SK-N-DZ (cell line): Measurements from ENCODE around the gene TXNDC5.
"Not testable (repeated sequence)": the region's sequence is repeated elsewhere in the genome, so short reads cannot be mapped to it uniquely, and the experiment has no call there.

ENCODE experiments used
- DNase-seq: peaks from one replicate; pipeline ENCODE4 v3.0.0-alpha.2; 2015; ENCODE audit warnings: low spot score

The TXNDC5 gene

DNA sequence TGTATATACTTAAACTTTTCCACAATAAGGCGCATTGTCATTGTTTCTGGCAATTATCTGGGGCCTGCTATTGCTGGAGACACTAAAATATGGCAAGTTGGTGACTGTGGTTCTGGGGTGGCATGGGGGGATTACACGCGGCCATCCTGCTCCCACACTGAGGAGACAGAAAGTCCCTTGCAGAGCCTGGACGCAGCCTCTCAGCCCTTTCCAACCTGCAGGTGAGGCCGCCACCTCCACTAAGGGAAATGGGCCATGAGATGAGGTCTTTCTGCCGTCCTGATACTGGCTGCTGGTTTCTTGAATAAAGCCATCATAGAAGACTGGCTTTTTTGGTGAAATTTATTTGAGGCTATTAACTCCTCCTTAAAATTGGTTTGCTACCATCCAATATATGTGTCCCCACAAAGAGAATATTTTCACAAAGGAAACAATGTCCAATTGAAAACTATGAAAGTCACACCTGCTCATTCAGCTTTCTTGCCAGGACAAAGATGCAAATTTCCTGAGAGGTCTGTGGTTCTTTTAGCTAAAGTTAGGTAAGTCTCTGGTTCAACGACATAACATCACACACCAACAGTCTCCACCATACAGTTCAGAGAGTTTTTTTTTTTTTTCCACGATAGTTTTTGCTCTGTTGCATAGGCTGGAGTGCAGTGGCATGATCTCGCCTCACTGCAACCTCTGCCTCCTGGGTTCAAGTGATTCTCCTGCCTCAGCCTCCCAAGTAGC lies 13.0 kb downstream of the TXNDC5 start:
- DNase-seq = no peak

GRCh38 chr6:7896465-7896987 lies 14.1 kb downstream of the TXNDC5 start:
- DNase-seq = no peak

DNA sequence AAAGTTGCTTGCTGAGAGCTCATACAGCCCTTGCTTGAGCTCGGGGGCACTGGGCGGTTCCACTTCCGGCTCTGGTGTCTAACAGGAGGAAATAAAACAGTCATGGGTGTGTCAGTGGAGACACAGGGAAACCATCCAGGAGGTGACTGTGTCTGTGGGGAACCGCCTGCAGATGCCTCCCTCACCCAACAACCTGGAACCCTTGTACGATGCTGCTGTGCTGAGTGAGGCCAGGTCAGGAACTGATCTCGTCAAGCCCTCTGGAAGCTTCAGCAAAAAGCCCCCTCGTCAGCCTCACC lies 15.5 kb downstream of the TXNDC5 start:
- DNase-seq = no peak

DNA sequence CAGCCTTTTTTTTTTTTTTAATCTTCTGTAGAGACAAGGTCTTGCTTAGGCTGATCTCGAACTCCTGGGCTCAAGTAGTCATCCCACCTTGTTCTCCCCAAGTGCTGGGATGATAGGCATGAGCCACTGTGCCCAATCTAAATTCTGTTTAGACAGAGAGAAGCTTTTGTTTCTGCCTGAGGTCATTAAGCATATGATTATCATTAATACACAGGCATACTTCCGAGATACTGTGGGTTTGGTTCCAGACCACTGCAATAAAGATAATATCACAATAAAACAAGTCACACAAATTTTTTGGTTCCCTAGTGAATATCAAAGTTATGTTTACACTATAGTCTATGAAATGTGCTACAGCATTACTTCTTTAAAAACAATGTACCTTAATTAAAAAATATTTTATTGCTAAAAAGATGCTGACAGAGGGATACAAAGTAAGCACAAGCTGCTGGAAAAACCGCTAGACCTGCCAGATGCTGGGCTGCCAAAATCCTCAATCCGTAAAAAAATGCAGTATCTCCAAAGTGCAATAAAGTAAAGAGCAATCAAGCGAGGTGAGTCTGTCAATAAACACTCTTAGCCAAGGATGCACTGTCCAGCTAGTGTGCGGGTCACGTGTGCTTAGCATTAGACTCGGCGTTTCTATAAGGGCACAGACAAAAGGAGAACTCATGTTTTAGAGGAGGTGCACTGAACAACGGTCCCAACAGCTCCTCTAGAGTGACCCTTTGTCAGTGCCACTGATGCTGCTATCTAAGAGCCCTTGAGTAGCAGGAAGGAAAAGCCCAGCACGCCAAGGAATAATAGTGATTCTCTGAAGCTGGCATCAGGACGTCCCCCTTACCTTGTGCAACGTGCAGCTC lies 16.1 kb downstream of the TXNDC5 start:
- DNase-seq = no peak

GRCh38 chr6:7893342-7893741 lies 17.2 kb downstream of the TXNDC5 start:
- DNase-seq = no peak

DNA sequence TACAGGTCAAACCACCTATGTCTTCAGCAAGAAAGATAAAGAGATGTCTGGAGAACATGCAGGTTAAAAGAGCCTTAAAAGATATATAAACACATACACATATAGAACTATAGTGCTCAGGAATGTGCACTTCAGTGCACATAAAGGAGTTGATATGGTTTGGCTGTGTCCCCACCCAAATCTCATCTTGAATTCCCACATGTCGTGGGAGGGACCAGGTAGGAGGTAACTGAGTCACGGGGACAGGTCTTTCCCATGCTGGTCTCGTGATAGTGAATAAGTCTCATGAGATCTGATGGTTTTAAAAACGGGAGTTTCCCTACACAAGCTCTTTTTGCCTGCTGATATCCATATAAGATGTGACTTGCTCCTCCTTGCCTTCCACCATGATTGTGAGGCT lies 18.2 kb downstream of the TXNDC5 start:
- DNase-seq = not testable (repeated sequence)

DNA sequence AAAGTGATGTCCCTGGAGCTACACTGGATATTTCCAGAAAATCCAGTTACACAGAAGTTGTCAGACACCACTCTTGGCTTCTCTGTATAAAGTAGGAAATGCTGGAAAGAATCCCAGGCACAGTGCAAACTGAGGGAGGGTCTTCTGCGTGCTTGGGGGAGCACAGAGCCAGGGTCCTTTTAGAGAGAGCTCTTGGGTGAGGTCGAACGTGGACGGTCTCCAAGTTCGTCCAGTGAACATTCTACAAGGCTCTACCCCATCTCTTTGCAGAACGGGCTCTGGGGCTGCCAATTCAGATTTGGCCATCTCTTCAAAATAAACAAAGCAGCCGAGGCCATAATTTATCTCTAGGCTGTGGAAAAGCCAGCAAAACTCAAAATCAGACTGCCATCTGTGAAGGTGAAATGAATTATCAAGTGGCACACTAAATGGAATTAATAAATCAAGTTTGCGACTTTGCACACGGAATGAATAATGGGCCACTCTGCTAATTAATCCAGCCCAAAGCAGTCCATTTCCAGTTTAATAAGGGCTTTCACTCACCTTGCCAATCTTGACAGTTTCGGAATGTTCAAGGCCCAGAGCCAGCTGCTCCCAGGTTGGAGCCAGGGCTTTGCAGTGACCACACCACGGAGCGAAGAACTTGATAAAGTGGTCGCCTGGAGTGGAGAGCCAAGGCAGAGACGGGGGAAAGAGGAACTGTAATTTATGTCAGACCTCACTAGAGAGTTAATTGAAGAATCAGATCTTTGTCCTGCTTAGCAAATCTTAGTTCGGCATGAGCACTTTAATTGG lies 19.3 kb downstream of the TXNDC5 start:
- DNase-seq = no peak

DNA sequence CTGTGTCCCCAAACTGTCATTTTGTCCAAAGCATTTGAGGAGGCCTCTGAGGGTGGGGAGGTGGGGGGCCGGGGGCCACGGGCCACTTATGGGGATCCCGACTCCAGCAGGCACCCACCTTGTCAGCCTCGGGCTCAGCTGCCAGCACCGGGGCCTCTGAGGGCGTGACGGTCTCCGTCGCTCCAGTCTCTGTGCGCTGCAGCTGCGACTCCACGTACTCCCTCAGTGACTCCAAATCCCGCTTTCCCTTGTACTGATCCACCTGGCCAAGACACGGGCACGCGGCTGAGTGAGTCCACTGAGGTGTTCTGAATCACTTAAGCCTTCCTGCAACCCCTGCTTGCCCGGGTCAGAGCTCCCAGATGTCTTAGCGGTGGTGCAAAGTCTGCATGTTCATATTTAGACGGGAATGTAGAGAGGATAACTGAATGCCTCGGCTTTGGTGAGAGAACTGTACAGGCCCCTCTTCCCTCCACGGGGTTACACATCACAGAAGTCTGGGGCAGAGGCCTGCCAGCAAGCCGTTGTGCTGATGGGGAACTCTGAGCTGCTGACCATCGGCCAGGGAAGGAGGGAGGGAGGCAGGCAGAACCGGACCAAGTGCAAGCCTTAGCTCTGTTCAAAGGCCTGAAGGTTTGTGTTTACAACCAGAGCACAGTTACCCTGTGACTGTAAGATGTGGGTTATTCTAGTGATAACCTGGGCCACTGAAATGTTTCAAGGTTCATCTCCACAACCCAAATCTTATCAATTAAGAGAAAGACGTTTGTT lies 21.8 kb downstream of the TXNDC5 start:
- DNase-seq = no peak

DNA sequence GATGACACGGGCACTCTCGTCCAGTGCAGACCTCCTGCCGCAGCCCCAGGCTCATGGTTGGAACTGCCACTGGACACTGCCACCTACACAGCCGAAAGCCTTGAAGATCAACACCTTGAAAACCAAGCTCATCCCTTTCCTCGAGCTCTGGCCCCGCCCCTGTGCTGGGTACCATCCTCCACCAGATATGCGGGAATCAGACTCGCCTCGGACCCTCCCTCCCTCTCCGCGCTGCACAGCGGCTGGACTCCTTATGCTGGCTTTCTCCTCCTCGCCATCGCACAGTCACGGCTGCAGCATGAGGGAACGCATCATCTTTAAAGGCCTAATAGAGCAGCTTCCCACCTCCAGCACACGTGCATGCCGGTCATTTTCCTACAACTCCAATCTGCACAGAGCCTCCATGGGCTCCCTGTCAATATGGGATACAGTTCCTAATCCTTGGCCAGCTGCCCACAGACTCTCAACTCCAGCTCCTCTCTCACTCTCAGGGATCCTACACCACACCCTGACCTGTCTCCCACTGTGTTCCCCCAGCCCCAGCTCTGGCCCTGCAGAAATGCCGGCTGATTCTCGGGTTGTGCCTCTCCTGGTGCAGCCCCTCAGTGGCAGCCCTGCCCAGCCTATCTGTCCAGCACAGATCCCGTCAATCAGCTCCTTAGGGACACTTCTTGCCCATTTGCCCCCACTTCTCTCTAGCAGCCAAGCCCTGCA lies 23.2 kb downstream of the TXNDC5 start:
- DNase-seq = no peak

DNA sequence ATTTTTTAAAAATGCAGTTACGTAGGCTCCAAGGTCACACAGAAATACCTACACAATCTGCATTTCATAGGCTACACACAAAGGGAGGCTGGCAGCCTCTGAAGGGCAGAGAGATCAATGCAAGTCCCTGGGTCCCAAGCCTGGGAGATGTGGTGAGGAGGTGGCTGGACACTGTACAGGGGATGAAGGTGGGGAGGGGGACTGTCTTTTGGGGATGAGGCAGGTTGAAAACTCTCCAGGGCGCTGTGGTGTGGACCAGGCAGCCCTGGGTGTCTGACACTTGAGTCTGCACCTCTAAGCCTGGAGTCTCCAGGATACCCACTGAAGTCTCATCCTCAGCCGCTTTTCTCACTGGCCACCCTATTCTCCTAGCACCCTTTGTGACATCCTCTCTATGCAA lies 24.5 kb downstream of the TXNDC5 start:
- no peak for DNase-seq

DNA sequence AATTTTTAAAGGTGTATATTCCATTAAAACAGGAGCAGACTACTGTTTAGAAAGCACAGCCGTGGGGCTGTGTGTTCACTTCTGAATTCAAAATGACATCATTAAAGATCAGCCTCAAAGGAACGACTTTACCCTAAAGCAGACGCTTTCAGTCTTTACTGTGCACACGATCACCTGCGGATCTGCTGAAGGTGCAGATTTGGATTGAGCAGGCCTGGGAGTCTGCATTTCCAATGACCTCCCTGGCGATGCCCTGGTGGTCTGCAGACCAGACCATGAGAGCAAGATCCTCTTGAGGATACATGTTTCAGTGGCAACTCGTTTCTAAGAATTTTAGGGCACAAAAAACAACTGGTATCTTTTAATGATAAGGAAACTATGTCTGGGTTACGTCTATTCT lies 27.2 kb downstream of the TXNDC5 start:
- DNase-seq = no peak

- no peak for DNase-seq
Observed at GRCh38 chr6:7882505-7883257, 27.9 kb downstream of the TXNDC5 start.

- no peak for DNase-seq
Observed at GRCh38 chr6:7881765-7882500, 28.7 kb downstream of the TXNDC5 start.

DNA sequence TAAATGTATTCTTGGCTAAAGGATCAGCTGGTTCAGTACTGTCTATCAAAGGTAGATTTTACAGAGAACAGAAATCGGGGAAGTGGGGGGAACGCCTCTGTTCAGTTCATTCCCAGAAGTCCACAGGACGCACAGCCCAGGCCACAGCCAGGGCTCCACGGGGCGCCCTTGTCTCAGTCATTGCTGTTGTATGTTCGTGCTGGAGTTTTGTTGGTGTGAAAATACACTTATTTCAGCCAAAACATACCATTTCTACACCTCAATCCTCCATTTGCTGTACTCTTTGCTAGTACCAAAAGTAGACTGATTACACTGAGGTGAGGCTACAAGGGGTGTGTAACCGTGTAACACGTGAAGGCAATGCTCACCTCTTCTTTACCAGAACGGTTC lies 29.9 kb downstream of the TXNDC5 start:
- DNase-seq = no peak

DNA sequence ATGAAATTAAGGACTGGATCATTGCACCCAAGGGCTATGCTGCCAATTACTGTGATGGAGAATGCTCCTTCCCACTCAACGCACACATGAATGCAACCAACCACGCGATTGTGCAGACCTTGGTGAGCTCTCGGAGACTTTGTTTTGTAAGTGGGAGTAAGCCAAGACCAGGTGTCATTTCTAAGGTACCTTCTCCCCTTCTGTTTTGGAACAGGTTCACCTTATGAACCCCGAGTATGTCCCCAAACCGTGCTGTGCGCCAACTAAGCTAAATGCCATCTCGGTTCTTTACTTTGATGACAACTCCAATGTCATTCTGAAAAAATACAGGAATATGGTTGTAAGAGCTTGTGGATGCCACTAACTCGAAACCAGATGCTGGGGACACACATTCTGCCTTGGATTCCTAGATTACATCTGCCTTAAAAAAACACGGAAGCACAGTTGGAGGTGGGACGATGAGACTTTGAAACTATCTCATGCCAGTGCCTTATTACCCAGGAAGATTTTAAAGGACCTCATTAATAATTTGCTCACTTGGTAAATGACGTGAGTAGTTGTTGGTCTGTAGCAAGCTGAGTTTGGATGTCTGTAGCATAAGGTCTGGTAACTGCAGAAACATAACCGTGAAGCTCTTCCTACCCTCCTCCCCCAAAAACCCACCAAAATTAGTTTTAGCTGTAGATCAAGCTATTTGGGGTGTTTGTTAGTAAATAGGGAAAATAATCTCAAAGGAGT lies 30.4 kb downstream of the TXNDC5 start:
- DNase-seq = no peak

GRCh38 chr6:7879579-7879978 lies 31.0 kb downstream of the TXNDC5 start:
- no peak for DNase-seq

GRCh38 chr6:7879043-7879442 lies 31.5 kb downstream of the TXNDC5 start:
- no peak for DNase-seq

GRCh38 chr6:7878401-7878964 lies 32.1 kb downstream of the TXNDC5 start:
- no peak for DNase-seq
